Stimulated activated CD4-positive, alpha-beta T cell treated with anti-CD3 and anti-CD28 coated beads, TNF-alpha, amount 100 ng/mL, for 4 hours (primary cell): Measurements from ENCODE around the gene TRAPPC4.
"Not testable (repeated sequence)": the region's sequence is repeated elsewhere in the genome, so short reads cannot be mapped to it uniquely, and the experiment has no call there.

Experiments
- DNase-seq, 3 experiments: peaks; one replicate each; pipeline ENCODE4 v3.0.0-alpha.2; 2020; ENCODE audit warnings: low read depth in 3 of 3

TRAPPC4 gene

GRCh38 chr11:119014209-119014924, 4.2 kb upstream of the TRAPPC4 start:
- DNase-seq = no peak

GRCh38 chr11:119015054-119015611, 3.4 kb upstream of the TRAPPC4 start:
- no peak for DNase-seq

- no peak for DNase-seq
Observed at GRCh38 chr11:119016216-119017009, 2.2 kb upstream of the TRAPPC4 start.

GRCh38 chr11:119017377-119017776, 1.2 kb upstream of the TRAPPC4 start:
- not testable (repeated sequence) for DNase-seq

- DNase-seq = no peak
Observed at GRCh38 chr11:119019996-119020395, 1.4 kb downstream of the TRAPPC4 start.

GRCh38 chr11:119021631-119022030, 3.1 kb downstream of the TRAPPC4 start:
- DNase-seq = no peak

GRCh38 chr11:119023741-119024140, 5.2 kb downstream of the TRAPPC4 start:
- DNase-seq = no peak

GRCh38 chr11:119024430-119025098, 6.0 kb downstream of the TRAPPC4 start:
- DNase-seq = no peak

- no peak for DNase-seq
Observed at GRCh38 chr11:119025099-119025473, 6.5 kb downstream of the TRAPPC4 start.

GRCh38 chr11:119025541-119025940, 7.0 kb downstream of the TRAPPC4 start:
- no peak for DNase-seq

GRCh38 chr11:119025978-119026766, 7.6 kb downstream of the TRAPPC4 start:
- no peak for DNase-seq

- DNase-seq = no peak
Observed at GRCh38 chr11:119026970-119027369, 8.4 kb downstream of the TRAPPC4 start.

- DNase-seq = no peak
Observed at GRCh38 chr11:119027561-119028345, 9.2 kb downstream of the TRAPPC4 start.

- no peak for DNase-seq
Observed at GRCh38 chr11:119028346-119029068, 9.9 kb downstream of the TRAPPC4 start.

- DNase-seq = no peak
Observed at GRCh38 chr11:119029069-119029339, 10.4 kb downstream of the TRAPPC4 start.

- peak in 2 of 3 experiments; percentile 27 for DNase-seq
Observed at GRCh38 chr11:119029340-119030028, 10.9 kb downstream of the TRAPPC4 start.

- no peak for DNase-seq
Observed at GRCh38 chr11:119030029-119030328, 11.4 kb downstream of the TRAPPC4 start.

GRCh38 chr11:119030329-119031047, 11.9 kb downstream of the TRAPPC4 start, which contains the start of gene SLC37A4:
SLC37A4 (minus strand) TSS chr11:119030877.
- DNase-seq = peak; percentile 97 to 99 (median 98)

- DNase-seq = no peak
Observed at GRCh38 chr11:119031912-119032280, 13.3 kb downstream of the TRAPPC4 start.
